Stomach smooth muscle (tissue), 2 donors: ENCODE results near the gene ECPAS.

Source experiments
- H3K27ac ChIP-seq: one replicate; pipeline ENCODE4 v1.7.0; 2013; ENCODE audit warnings: mild to moderate bottlenecking, low read length, inconsistent platforms
- H3K27me3 ChIP-seq, 2 donors: one replicate each; pipeline ENCODE4 v1.7.0; 2013; ENCODE audit warnings: low read length in 2 of 2; ENCODE audit not compliant: insufficient read depth in 2 of 2, control insufficient read depth in 1 of 2
- H3K36me3 ChIP-seq, 2 donors: one replicate each; pipeline ENCODE4 v1.7.0; 2013; ENCODE audit warnings: low read length in 2 of 2; ENCODE audit not compliant: control insufficient read depth in 2 of 2, insufficient read depth in 2 of 2
- H3K4me1 ChIP-seq: one replicate; pipeline ENCODE4 v1.7.0; 2013; ENCODE audit warnings: low read length; ENCODE audit not compliant: control insufficient read depth, insufficient read depth
- H3K4me3 ChIP-seq, 2 donors: one replicate each; pipeline ENCODE4 v1.7.0; 2013; ENCODE audit warnings: low read length in 2 of 2
- H3K9ac ChIP-seq, 2 donors: one replicate each; pipeline ENCODE4 v1.7.0; 2013; ENCODE audit warnings: low read length in 2 of 2, mild to moderate bottlenecking in 1 of 2
- H3K9me3 ChIP-seq, 2 donors: one replicate each; pipeline ENCODE4 v1.7.0; 2013; ENCODE audit warnings: low read length in 2 of 2; ENCODE audit not compliant: control insufficient read depth in 2 of 2
- donor health status: healthy.
- donor health status: Pancreatic carcinoma.

The ECPAS gene, protein sequence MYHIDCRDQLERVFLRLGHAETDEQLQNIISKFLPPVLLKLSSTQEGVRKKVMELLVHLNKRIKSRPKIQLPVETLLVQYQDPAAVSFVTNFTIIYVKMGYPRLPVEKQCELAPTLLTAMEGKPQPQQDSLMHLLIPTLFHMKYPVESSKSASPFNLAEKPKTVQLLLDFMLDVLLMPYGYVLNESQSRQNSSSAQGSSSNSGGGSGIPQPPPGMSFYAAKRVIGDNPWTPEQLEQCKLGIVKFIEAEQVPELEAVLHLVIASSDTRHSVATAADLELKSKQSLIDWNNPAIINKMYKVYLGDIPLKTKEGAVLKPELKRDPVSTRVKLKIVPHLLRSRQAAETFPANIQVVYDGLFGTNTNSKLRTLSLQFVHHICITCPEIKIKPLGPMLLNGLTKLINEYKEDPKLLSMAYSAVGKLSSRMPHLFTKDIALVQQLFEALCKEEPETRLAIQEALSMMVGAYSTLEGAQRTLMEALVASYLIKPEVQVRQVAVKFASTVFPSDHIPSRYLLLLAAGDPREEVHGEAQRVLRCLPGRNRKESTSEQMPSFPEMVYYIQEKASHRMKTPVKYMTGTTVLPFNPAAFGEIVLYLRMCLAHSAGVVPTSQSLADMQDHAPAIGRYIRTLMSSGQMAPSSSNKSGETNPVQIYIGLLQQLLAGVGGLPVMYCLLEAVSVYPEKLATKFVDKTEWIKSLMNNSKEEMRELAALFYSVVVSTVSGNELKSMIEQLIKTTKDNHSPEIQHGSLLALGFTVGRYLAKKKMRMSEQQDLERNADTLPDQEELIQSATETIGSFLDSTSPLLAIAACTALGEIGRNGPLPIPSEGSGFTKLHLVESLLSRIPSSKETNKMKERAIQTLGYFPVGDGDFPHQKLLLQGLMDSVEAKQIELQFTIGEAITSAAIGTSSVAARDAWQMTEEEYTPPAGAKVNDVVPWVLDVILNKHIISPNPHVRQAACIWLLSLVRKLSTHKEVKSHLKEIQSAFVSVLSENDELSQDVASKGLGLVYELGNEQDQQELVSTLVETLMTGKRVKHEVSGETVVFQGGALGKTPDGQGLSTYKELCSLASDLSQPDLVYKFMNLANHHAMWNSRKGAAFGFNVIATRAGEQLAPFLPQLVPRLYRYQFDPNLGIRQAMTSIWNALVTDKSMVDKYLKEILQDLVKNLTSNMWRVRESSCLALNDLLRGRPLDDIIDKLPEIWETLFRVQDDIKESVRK (N-terminal part only)

GRCh38 chr9:111483858-111484571, at the start of gene ECPAS:
TSS of gene ECPAS (minus strand) at chr9:111484383. CDS start at chr9:111472918, 11,465 bp downstream.
- H3K27ac ChIP-seq, result peak within 1 kb of the TSS; percentile 97
- H3K9me3 ChIP-seq, result no peaks in the 10 kb centered on the region
- H3K9ac ChIP-seq, result peak within 1 kb of the TSS; percentile 94 to 99
- no peaks in the 10 kb centered on the region for H3K27me3 ChIP-seq
- H3K36me3 ChIP-seq, result no peaks in the 10 kb centered on the region
- peaks cover 10% of the 10 kb centered on the region for H3K4me1 ChIP-seq
- H3K4me3 ChIP-seq, result peak within 1 kb of the TSS; percentile 92 to 96

DNA sequence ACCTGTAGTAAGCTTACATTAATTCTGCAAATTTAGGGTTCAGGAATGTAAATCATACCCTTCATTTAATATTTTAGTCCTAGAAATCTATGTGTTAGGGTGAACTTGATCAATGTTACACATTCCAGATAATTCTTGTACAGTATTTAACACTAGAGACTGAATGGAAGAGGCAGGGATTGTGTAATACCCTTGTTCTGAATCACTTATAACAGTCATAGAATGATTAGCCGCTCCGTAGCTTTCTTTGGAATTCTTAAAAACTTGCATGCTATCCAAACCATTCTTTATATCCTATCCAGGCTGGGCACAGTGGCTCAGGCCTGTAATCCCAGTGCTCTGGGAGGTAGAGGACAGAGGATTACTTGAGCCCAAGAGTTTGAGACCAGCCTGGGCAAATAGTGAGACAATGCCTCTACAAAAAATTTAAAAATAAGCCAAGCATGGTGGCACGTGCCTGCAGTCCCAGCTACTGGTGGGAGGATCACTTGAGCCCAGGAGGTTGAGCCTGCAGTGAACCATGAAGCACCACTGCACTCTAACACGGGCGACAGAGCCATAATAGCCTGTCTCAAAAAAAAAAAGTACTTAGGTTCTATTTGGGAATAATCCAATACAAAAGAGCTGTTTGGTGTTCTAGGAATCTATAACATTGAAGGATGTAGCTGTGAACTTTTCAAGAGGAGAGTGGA, 49.1 kb upstream of the ECPAS start:
- Histone ChIP-seq H3K9me3 (peaks cover 8 to 32% of the 10 kb centered on the region in 2 donors), H3K4me1 (no peaks in the 10 kb centered on the region), H3K27me3 (no peaks in the 10 kb centered on the region), H3K27ac (no peak overlapping the region), H3K36me3 (peaks cover 57 to 68% of the 10 kb centered on the region in 2 donors), H3K9ac (no peak overlapping the region), H3K4me3 (no peak overlapping the region)

DNA sequence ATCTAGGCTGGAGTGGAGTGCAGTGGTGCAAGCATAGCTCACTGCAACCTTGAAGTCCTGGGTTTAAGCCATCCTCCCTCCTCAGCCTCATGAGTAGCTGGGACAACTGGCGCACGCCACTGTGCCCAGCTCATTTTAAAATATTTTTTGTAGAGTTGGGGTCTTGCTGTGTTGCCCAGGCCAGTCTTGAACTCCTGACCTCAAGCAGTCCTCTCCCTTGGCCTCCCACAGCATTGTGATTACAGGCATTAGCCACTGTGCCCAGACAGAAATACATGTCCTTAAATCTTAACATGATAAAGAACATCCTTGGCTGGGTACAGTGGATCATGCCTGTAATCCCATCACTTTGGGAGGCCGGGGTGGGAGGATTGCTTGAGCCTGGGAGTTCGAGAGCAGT, 47.5 kb upstream of the ECPAS start:
- Histone ChIP-seq H3K27ac (no peak overlapping the region), H3K27me3 (no peaks in the 10 kb centered on the region), H3K9ac (no peak overlapping the region), H3K4me3 (no peak overlapping the region), H3K36me3 (peaks cover 51 to 59% of the 10 kb centered on the region in 2 donors), H3K4me1 (no peaks in the 10 kb centered on the region), H3K9me3 (peaks cover 8 to 18% of the 10 kb centered on the region in 2 donors)

DNA sequence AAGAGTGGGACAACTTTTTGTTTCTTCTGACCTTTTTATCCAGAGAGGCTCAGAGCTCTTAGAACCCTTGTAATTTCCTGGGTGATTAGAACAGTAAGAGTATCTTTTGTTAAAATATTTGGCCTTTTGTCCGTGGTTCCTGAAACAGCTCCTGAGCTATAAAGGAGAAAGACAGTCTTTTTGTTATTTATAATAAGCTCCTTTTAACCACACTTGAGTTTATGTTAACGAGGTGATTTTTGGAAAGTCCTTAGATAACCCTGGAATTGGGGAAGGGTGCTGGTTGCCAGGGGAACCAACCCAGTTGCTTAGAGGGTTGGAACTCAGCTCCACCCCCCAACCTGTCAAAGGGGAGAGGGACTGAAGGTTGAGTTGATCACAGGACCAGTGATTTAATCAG, 45.6 kb upstream of the ECPAS start:
- Histone ChIP-seq H3K4me3 (no peak overlapping the region), H3K27me3 (no peaks in the 10 kb centered on the region), H3K36me3 (peaks cover 40 to 47% of the 10 kb centered on the region in 2 donors), H3K4me1 (peaks cover 5% of the 10 kb centered on the region), H3K9ac (no peak overlapping the region), H3K27ac (no peak overlapping the region), H3K9me3 (peaks cover 4 to 11% of the 10 kb centered on the region in 2 donors)

GRCh38 chr9:111527347-111527746, 43.2 kb upstream of the ECPAS start:
- Histone ChIP-seq H3K27ac (no peak overlapping the region), H3K4me1 (peaks cover 5% of the 10 kb centered on the region), H3K9ac (no peak overlapping the region), H3K36me3 (peaks cover 25 to 28% of the 10 kb centered on the region in 2 donors), H3K4me3 (no peak overlapping the region), H3K9me3 (no peaks in the 10 kb centered on the region), H3K27me3 (no peaks in the 10 kb centered on the region)

DNA sequence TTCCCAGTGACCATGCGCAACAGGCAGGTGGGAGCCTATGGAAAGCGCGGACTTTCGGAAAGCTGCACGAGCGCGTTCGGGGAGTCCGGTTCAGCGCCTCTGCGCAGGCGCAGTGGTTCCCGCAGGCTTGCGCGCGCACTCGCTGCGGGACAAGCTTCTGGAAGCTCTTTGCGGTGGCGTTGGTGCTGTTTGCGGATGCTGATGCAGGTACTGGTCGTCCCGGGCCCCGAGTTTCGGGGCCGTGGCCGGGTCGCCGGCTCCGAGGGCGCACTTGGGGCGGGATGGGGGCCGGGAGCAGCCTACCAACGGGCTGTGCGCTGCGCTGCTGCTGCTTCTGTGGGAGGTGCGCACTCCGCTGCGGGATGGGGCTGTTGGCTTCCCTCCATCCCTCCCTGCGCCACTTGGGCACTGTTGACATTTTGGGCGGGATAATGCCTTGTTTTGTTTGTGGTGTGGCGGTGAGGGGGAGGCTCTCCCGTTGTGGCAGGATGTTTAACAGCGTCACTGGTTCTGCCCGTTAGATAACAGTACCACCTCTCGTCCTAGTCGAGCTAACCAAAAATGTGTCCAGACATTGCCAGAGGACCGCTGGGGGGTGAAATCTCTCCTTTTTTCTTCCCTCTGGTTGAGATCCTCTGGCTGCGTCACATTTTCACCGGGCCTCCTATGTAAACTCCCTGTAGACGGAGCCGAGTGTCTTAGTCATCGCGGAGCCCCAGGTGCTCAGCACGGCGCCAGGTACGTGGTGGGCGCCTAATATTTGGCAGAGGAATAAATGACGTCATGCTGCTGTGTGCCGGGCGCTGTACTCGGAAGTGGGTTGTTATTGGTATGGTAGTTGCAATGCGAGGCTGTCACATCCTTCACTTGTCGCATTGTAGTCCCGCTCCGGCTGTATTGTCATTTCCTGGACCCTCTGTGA, 41.1 kb upstream of the ECPAS start, which contains the start of gene ZNF483:
ZNF483 (plus strand) TSS at position 124 of the 922 bp plus-strand sequence. CDS start 2,217 bp downstream, outside the sequence.
- peak within 1 kb of the TSS; percentile 94 for H3K9ac ChIP-seq
- peaks cover 16 to 17% of the 10 kb centered on the region in 2 donors for H3K36me3 ChIP-seq
- no peaks in the 10 kb centered on the region for H3K9me3 ChIP-seq
- peak within 1 kb of the TSS; percentile 78 to 96 for H3K4me3 ChIP-seq
- peaks cover 5% of the 10 kb centered on the region for H3K4me1 ChIP-seq
- H3K27me3 ChIP-seq, result no peaks in the 10 kb centered on the region
- H3K27ac ChIP-seq, result peak within 1 kb of the TSS; percentile 49

DNA sequence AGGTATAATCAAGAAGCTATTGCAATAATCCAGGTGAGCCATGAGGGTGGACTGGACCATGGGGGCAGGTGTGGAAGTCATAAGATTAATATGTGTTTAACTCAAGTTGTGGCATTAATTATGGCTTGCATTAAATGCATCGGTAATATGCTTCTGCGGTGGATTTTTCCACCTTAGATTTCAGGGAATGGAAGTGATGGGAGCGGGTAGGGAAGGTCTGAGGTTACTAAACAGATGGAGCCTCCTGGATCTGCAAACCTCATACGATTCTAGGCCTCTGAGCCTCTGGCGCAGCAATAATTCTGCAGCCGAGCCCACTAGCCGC, 40.5 kb upstream of the ECPAS start:
- Histone ChIP-seq H3K9me3 (no peaks in the 10 kb centered on the region), H3K9ac (peak overlapping the region; percentile 94), H3K4me1 (peaks cover 5% of the 10 kb centered on the region), H3K4me3 (peak overlapping the region; percentile 78 to 96), H3K36me3 (peaks cover 11 to 12% of the 10 kb centered on the region in 2 donors), H3K27me3 (no peaks in the 10 kb centered on the region), H3K27ac (peak overlapping the region; percentile 49)

DNA sequence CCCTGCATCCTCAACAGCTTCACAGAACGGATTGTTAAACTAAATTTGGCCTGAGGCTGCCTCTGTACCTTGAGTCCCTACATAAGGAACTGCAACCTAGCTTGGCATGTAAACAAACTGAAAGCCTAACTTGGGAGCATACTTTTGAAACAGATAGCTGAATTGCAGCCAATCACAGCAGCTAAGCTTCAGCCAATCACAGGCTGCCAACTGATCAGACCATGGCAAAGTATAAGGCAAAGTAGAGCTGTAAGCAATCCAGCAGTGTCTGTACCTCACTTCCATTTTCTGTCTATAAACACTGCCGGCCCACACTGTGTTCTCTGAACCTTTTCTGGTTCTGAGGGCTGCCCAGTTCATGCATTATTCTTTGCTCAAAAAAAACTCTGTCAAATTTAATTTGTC, 31.9 kb upstream of the ECPAS start:
- no peaks in the 10 kb centered on the region for H3K36me3 ChIP-seq
- H3K27ac ChIP-seq, result no peak overlapping the region
- no peak overlapping the region for H3K4me3 ChIP-seq
- H3K9me3 ChIP-seq, result no peaks in the 10 kb centered on the region
- H3K27me3 ChIP-seq, result no peaks in the 10 kb centered on the region
- H3K4me1 ChIP-seq, result no peaks in the 10 kb centered on the region
- H3K9ac ChIP-seq, result no peak overlapping the region

GRCh38 chr9:111514967-111515366, 30.8 kb upstream of the ECPAS start:
- no peaks in the 10 kb centered on the region for H3K9me3 ChIP-seq
- no peak overlapping the region for H3K9ac ChIP-seq
- H3K4me1 ChIP-seq, result no peaks in the 10 kb centered on the region
- no peak overlapping the region for H3K4me3 ChIP-seq
- no peak overlapping the region for H3K27ac ChIP-seq
- no peaks in the 10 kb centered on the region for H3K36me3 ChIP-seq
- H3K27me3 ChIP-seq, result no peaks in the 10 kb centered on the region
